Sigmoid colon (tissue), 7 donors: ENCODE measurements around the gene CFAP61. TPM values are rescaled to one million over a fixed set of nuclear protein-coding genes. Genes with fewer than 3 reads are reported as not detected.

Source experiments
- DNase-seq: peaks from one replicate; pipeline ENCODE4 v3.0.0-alpha.2; 2019
- H3K27ac ChIP-seq, 4 donors: fragments of 200-600 bp; sonication (generic); one replicate each; pipeline ENCODE4 v1.5.1; 2016 to 2019; ENCODE audit warnings: mild to moderate bottlenecking in 1 of 4
- H3K27me3 ChIP-seq, 3 donors: fragments of 200-600 bp; sonication (generic); one replicate each; pipeline ENCODE4 v1.5.1; 2019; ENCODE audit warnings: mild to moderate bottlenecking in 1 of 3
- H3K36me3 ChIP-seq, 4 donors: fragments of 200-600 bp; sonication (generic); one replicate each; pipeline ENCODE4 v1.5.1; 2016 to 2019
- H3K4me1 ChIP-seq, 4 donors: fragments of 200-600 bp; sonication (generic); one replicate each; pipeline ENCODE4 v1.5.1; 2017 to 2019
- H3K4me3 ChIP-seq, 4 donors: fragments of 200-600 bp; sonication (generic); one replicate each; pipeline ENCODE4 v1.5.1; 2017 to 2019; ENCODE audit warnings: mild to moderate bottlenecking in 2 of 4, moderate library complexity in 1 of 4
- H3K9me3 ChIP-seq, 4 donors: fragments of 200-600 bp in 3 of 4; sonication (generic) in 3 of 4; one replicate each; pipeline versions ENCODE4 v1.5.1 to v1.6.1; 2013 to 2019
- EP300 ChIP-seq, 4 donors: sonication (generic); formaldehyde crosslinking; IDR thresholded peaks; one replicate each; pipeline ENCODE4 v1.6.1; 2017; ENCODE audit warnings: antibody characterized with exemption in 4 of 4
- POLR2A ChIP-seq, 2 donors: fragments of 450-650 bp; IDR thresholded peaks; one replicate each; pipeline ENCODE4 v1.6.1; 2016; ENCODE audit warnings: antibody characterized with exemption in 2 of 2, mild to moderate bottlenecking in 2 of 2, moderate library complexity in 2 of 2
- POLR2AphosphoS5 ChIP-seq, 4 donors: sonication (generic); formaldehyde crosslinking; IDR thresholded peaks; one replicate each; pipeline ENCODE4 v1.6.1; 2017; ENCODE audit warnings: antibody characterized with exemption in 4 of 4
- WGBS, 2 donors: extraction: QIAGEN DNeasy Blood & Tissue Kit; methylation state at CpG; one replicate each; pipeline ENCODE4 v1.1.7; 2013; 5-methylcytosine and 5-hydroxymethylcytosine counted together
- intact Hi-C: fragments of 100-400 bp; cut with DNase I; formaldehyde crosslinking; loops from one replicate; pipeline ENCODE4 v1.15.1; 2023
- polyA plus RNA-seq, 3 donors: library from polyadenylated mRNA; stranded (reverse); fragments of 200-250 nt; gene quantifications; one replicate each; pipeline ENCODE4 v1.2.3, GENCODE V29; 2013
- total RNA-seq, 4 donors: library from RNA; depleted of rRNA; stranded (reverse); fragments of >200 nt; gene quantifications; one replicate each; pipeline ENCODE4 v1.1.0, GENCODE V29; 2016
- TF ChIP-seq, protein P1 (sequence below), 4 experiments: fragments of 450-650 bp in 3 of 4; fragments of 200-600 bp in 1 of 4; IDR thresholded peaks; one replicate each; pipeline ENCODE4 v1.5.1; 2016 to 2019; ENCODE audit warnings: antibody characterized with exemption in 4 of 4, mild to moderate bottlenecking in 3 of 4, moderate library complexity in 2 of 4
- donor health status: healthy with polysubstance abuse.
- donor health status: Bipolar disorder and iron deficiency.
- donor health status: healthy.

The CFAP61 gene
- total and polyA plus RNA-seq, 7 donors = 0.15 to 2.0 (median 0.44) TPM; not detected in 3

DNA sequence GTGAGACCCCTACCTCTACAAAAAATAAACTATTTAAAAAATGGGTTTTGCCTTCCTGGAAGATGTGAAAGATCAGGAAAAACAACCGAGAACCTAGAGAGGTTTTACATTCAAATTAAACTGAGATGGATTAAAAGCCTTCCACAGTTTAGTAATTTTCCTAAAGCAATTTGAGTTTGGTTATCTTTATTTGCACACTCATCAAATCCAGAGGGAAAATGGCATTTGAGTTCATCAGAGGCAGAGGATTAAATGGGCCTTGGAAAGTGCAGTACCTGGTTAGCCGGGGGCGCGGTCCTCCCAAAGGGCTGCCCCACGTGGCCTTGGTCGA is 158.6 kb downstream of the CFAP61 start:
- H3K4me3 ChIP-seq = no peak overlapping the region
- H3K27me3 ChIP-seq = peaks cover 0 to 10% (median 0%) of the 10 kb centered on the region in 3 donors
- no peaks in the 10 kb centered on the region for H3K4me1 ChIP-seq
- intact Hi-C loops = no loop called here
- 16 to 61% methylated on average over 6 of the region's 6 CpGs for WGBS, 2 donors
- H3K27ac ChIP-seq = no peak overlapping the region
- DNase-seq = no peak
- no peaks in the 10 kb centered on the region for H3K9me3 ChIP-seq
- TF ChIP-seq POLR2A (IDR thresholded peaks at IDR 0.05) = no peak
- TF ChIP-seq POLR2AphosphoS5 (IDR thresholded peaks at IDR 0.05) = no peak
- no peaks in the 10 kb centered on the region for H3K36me3 ChIP-seq

DNA sequence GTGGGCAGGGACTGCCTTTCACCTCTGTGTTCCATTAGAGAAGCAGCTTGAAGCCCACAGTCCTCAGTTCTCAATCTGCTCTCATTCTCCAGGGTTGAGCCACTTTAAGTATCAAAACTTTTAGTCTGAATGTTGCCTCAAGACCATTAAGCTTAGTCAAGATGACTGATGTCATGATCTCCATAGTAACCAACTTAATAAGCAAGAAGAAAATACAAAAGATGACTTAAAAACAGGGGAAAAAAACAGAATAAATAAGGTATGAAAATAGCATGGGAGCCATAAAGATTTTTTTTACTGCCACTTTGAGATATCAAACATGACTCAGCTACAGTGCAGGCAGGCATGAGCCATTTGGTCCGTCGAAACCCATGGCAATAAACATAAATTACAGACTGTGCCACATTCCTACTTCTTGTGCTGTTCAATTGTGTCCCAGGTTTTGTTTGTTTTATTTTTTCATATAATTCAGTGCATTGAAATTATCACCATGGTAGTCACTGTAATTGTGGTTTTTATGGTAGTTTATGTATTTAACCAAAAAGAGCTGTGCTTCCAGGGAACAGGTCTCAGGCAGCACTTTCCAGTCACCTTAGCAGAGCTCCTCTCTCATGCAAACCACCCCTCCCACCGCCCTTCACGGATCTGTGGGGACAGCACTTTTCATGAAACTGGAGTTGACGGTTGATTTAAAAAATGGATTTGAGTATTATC is 159.1 kb downstream of the CFAP61 start:
- no peaks in the 10 kb centered on the region for H3K4me1 ChIP-seq
- WGBS, 2 donors = 14 to 42% methylated on average over 5 of the region's 5 CpGs

GRCh38 chr20:20211988-20212518 is 159.7 kb downstream of the CFAP61 start:
- no peaks in the 10 kb centered on the region for H3K36me3 ChIP-seq
- 51 to 73% methylated on average over 11 of the region's 11 CpGs for WGBS, 2 donors
- intact Hi-C loops = no loop called here

More for the DNA sequence above, 159.1 kb downstream of the CFAP61 start:
- TF ChIP-seq, protein P1, sequence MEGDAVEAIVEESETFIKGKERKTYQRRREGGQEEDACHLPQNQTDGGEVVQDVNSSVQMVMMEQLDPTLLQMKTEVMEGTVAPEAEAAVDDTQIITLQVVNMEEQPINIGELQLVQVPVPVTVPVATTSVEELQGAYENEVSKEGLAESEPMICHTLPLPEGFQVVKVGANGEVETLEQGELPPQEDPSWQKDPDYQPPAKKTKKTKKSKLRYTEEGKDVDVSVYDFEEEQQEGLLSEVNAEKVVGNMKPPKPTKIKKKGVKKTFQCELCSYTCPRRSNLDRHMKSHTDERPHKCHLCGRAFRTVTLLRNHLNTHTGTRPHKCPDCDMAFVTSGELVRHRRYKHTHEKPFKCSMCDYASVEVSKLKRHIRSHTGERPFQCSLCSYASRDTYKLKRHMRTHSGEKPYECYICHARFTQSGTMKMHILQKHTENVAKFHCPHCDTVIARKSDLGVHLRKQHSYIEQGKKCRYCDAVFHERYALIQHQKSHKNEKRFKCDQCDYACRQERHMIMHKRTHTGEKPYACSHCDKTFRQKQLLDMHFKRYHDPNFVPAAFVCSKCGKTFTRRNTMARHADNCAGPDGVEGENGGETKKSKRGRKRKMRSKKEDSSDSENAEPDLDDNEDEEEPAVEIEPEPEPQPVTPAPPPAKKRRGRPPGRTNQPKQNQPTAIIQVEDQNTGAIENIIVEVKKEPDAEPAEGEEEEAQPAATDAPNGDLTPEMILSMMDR (IDR thresholded peaks at IDR 0.05) = no peak
- TF ChIP-seq POLR2AphosphoS5 (IDR thresholded peaks at IDR 0.05) (no peak), EP300 (IDR thresholded peaks at IDR 0.05) (no peak), POLR2A (IDR thresholded peaks at IDR 0.05) (no peak)
- peaks cover 0 to 15% (median 0%) of the 10 kb centered on the region in 3 donors for H3K27me3 ChIP-seq
- no peak overlapping the region for H3K27ac ChIP-seq
- no peaks in the 10 kb centered on the region for H3K9me3 ChIP-seq
- H3K36me3 ChIP-seq = no peaks in the 10 kb centered on the region
- H3K4me3 ChIP-seq = no peak overlapping the region
- no peak for DNase-seq
- intact Hi-C loops = no loop called here

GRCh38 chr20:20212675-20213096 is 160.4 kb downstream of the CFAP61 start:
- no peak overlapping the region for H3K27ac ChIP-seq
- no peaks in the 10 kb centered on the region for H3K9me3 ChIP-seq
- H3K4me1 ChIP-seq = no peaks in the 10 kb centered on the region
- H3K27me3 ChIP-seq = peaks cover 0 to 10% (median 0%) of the 10 kb centered on the region in 3 donors
- H3K4me3 ChIP-seq = no peak overlapping the region
- intact Hi-C loops = no loop called here
- WGBS, 2 donors = 62 to 83% methylated on average over 5 of the region's 5 CpGs
- H3K36me3 ChIP-seq = no peaks in the 10 kb centered on the region
- DNase-seq = no peak
- no peak for TF ChIP-seq POLR2A (IDR thresholded peaks at IDR 0.05)

More at GRCh38 chr20:20211988-20212518, 159.7 kb downstream of the CFAP61 start:
- Histone ChIP-seq H3K4me3 (no peak overlapping the region), H3K4me1 (no peaks in the 10 kb centered on the region), H3K27me3 (peaks cover 0 to 15% (median 0%) of the 10 kb centered on the region in 3 donors), H3K27ac (no peak overlapping the region), H3K9me3 (no peaks in the 10 kb centered on the region)
- TF ChIP-seq, protein P1 (IDR thresholded peaks at IDR 0.05) = no peak
- TF ChIP-seq POLR2AphosphoS5 (IDR thresholded peaks at IDR 0.05) = no peak
- no peak for TF ChIP-seq POLR2A (IDR thresholded peaks at IDR 0.05)
- TF ChIP-seq EP300 (IDR thresholded peaks at IDR 0.05) = no peak
- no peak for DNase-seq

DNA sequence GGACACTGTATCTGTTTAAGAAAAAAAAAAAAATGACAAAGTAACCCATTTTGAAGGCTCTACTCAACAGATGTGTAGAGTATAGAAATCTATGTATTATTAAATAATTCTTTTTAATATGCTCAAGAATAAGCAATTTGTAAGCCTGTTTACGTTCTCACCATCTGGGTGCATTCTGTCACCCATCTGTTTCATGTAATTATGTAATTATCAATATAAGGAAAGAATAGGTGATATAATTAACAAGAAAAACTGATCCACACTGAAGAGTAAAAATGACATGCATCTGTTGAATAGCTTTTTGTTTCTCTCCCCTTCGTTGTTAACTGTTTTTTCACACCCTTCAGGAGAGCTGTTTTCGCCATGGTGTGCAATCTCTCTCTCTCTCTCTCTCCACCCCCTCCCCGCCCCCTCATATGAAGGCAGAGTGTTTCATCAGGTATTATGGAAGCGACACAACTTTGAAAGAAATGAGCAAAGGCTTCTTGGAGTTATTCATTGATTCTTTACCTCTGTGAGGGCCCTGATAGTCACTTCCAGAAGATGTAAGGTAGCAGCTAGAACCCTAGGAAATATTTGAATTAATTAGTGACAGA is 161.3 kb downstream of the CFAP61 start:
- H3K27ac ChIP-seq = no peak overlapping the region
- no peak overlapping the region for H3K4me3 ChIP-seq
- no peaks in the 10 kb centered on the region for H3K4me1 ChIP-seq
- 70 to 87% methylated on average over 5 of the region's 5 CpGs for WGBS, 2 donors
- no peak for TF ChIP-seq POLR2AphosphoS5 (IDR thresholded peaks at IDR 0.05)
- TF ChIP-seq, protein P1 (IDR thresholded peaks at IDR 0.05) = no peak
- no peak for TF ChIP-seq EP300 (IDR thresholded peaks at IDR 0.05)
- no peak for TF ChIP-seq POLR2A (IDR thresholded peaks at IDR 0.05)
- peaks cover 0 to 10% (median 0%) of the 10 kb centered on the region in 3 donors for H3K27me3 ChIP-seq
- DNase-seq = no peak
- intact Hi-C loops = no loop called here
- H3K9me3 ChIP-seq = peaks cover 0 to 4% (median 0%) of the 10 kb centered on the region in 4 donors
- no peaks in the 10 kb centered on the region for H3K36me3 ChIP-seq
